ENCODE data around the gene SDK2. TPM values are rescaled to one million over a fixed set of nuclear protein-coding genes. Genes with fewer than 3 reads are reported as not detected.

SDK2 gene
- total RNA-seq, 2 experiments from 2014 or later, result 2.4 to 2.5 TPM

DNA sequence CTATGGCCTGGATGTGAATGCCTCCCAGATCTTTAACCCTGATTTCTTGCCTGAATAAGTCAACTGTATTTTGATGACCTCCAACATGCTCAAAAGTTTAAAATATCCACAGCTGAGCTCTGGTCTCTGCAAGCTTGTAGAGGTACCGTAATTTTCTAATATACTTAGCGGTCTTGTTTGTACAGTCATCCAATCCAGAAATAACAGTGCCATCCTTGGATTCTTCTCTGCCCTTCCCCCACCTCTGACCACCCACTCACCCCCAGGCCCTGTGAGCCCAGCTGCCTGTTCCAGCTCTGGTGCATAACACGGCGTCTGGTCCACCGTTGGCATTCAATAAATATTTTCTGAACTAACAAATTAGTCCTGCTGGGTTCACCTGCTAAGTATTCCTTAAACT, 113.1 kb downstream of the SDK2 start:
- Mint-ChIP-seq H3K27me3 (no peaks in the 10 kb centered on the region), H3K4me3 (no peak overlapping the region), H3K9me3 (no peaks in the 10 kb centered on the region), H3K4me1 (no peaks in the 10 kb centered on the region), H3K36me3 (ENCODE audit: low read depth) (no peaks in the 10 kb centered on the region), H3K27ac (no peak overlapping the region)
- POLR2A ChIA-PET, result no interaction called here
- no peak for DNase-seq
- CTCF ChIA-PET, result no interaction called here

DNA sequence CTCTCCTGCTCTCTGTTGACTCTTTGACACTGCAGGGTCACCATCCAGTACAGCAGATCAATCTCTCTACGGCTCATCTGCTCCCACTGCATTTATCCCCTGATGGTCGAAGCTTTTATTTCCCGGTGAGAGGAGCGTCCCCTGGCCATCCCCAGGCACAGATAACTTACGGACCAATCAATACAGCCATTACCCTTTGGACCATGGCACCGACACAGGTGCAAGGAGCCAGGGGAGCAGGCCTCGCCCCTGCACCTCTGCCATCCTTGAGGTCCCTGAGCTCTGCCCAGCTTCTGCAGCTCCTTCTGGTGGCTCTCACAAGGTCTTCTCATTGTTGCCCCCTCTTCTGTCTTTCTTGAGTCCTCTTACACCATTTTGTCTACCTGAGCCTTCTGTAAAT, 115.6 kb downstream of the SDK2 start:
- H3K27me3 Mint-ChIP-seq, result no peaks in the 10 kb centered on the region
- H3K4me1 Mint-ChIP-seq, result no peaks in the 10 kb centered on the region
- no peak overlapping the region for H3K4me3 Mint-ChIP-seq
- H3K27ac Mint-ChIP-seq, result no peak overlapping the region
- ChIA-PET POLR2A (no interaction called here), CTCF (no interaction called here)
- H3K36me3 Mint-ChIP-seq (ENCODE audit: low read depth), result no peaks in the 10 kb centered on the region
- no peak for DNase-seq
- no peaks in the 10 kb centered on the region for H3K9me3 Mint-ChIP-seq

- ChIA-PET CTCF (interaction anchor here (0.6 kb wide), 1 partner anchor 39 kb away, joined by 3 read pairs; no protein-coding TSS in a partner anchor), POLR2A (no interaction called here)
- no peaks in the 10 kb centered on the region for H3K36me3 Mint-ChIP-seq (ENCODE audit: low read depth)
- H3K4me3 Mint-ChIP-seq, result no peak overlapping the region
- no peaks in the 10 kb centered on the region for H3K4me1 Mint-ChIP-seq
- H3K9me3 Mint-ChIP-seq, result no peaks in the 10 kb centered on the region
- DNase-seq, result no peak
- H3K27me3 Mint-ChIP-seq, result no peaks in the 10 kb centered on the region
- no peak overlapping the region for H3K27ac Mint-ChIP-seq
Measured at GRCh38 chr17:73526952-73527351, 117.3 kb downstream of the SDK2 start.

- Mint-ChIP-seq H3K4me3 (no peak overlapping the region), H3K36me3 (ENCODE audit: low read depth) (no peaks in the 10 kb centered on the region), H3K27ac (no peak overlapping the region), H3K4me1 (no peaks in the 10 kb centered on the region), H3K27me3 (no peaks in the 10 kb centered on the region), H3K9me3 (no peaks in the 10 kb centered on the region)
- DNase-seq, result no peak
- ChIA-PET CTCF (no interaction called here), POLR2A (no interaction called here)
Measured at GRCh38 chr17:73524941-73525679, 119.1 kb downstream of the SDK2 start.

DNA sequence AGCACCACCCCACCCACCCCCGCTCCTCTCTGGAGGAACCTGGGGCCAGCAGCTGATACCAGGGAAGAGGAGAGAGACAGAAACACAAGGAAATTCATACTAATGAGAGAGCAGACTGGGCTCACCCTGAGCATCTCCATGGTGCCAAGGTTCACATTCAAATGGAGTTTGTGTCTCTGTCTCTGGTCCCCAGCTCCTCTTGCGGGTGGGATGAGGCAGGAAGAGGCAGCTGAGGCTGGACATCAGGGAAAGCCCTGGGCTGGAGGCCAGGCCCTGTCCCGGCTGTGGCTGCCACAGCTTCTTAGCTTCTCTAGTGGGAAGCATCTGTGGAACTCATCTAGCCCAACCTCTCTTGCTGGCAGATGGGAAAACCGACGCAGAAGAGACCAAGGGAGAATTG, 121.5 kb downstream of the SDK2 start:
- ChIA-PET CTCF (no interaction called here), POLR2A (no interaction called here)
- Mint-ChIP-seq H3K4me3 (no peak overlapping the region), H3K36me3 (ENCODE audit: low read depth) (no peaks in the 10 kb centered on the region), H3K9me3 (no peaks in the 10 kb centered on the region), H3K27ac (no peak overlapping the region), H3K27me3 (no peaks in the 10 kb centered on the region), H3K4me1 (no peaks in the 10 kb centered on the region)
- DNase-seq, result no peak

- Mint-ChIP-seq H3K27ac (no peak overlapping the region), H3K4me1 (no peaks in the 10 kb centered on the region), H3K27me3 (no peaks in the 10 kb centered on the region), H3K9me3 (no peaks in the 10 kb centered on the region), H3K36me3 (ENCODE audit: low read depth) (no peaks in the 10 kb centered on the region), H3K4me3 (no peak overlapping the region)
- ChIA-PET CTCF (no interaction called here), POLR2A (no interaction called here)
- no peak for DNase-seq
Measured at GRCh38 chr17:73522107-73522506, 122.1 kb downstream of the SDK2 start.

DNA sequence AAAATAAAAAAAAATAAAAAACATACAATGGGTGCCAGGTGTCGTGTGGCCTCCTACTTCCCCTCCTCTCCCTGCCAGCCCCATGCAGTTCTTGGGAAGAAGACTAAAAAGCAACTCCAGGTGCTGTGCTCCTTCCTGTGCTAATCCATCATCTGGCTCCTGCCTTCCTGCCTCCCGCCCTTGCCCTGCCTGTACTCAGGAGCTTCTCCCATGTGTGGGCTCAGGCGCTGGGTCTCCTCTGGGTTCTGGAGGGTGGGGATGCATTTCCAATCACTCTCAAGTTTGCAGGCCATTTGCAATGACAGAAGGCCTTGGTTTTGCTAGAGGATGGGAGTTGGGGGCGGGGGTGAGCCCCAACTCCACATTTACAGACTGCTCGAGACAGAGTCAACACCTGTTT, 122.9 kb downstream of the SDK2 start:
- DNase-seq, result no peak
- Mint-ChIP-seq H3K27me3 (no peaks in the 10 kb centered on the region), H3K4me3 (no peak overlapping the region), H3K27ac (no peak overlapping the region), H3K36me3 (ENCODE audit: low read depth) (no peaks in the 10 kb centered on the region), H3K4me1 (no peaks in the 10 kb centered on the region), H3K9me3 (no peaks in the 10 kb centered on the region)
- CTCF ChIA-PET, result no interaction called here
- POLR2A ChIA-PET, result no interaction called here

- POLR2A ChIA-PET, result no interaction called here
Measured at GRCh38 chr17:73520369-73520761, 123.9 kb downstream of the SDK2 start.

DNA sequence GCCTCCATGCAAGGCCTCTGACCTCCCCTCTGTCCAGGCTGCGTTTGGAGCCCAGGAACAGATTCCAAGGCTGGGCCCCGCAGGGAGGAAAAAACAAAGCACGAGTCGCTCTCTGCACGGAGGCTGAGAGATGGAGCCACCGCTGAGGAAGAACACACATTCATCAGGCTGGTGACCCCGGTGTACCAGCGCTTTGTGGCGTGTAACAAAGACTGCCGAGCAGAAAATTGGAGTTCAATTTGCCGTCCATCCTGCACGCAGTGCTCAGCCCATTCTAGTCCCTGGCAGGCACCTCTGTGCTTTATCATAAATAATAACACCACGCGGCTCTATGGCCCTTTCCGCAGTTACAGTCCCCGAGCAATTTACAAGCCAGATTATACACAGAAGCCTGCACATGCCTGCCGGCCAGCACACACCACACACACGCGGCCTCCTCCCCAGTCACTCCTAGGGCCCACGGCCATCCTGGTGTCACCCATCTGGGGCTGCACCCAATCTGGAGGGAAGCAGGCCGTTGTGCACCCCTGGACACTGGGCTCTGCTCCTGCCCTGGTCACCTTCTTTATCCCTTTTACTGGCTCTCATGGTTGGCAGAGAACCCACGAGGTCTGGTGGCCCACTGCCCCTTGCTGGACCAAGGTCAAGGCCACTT, 124.4 kb downstream of the SDK2 start:
- Mint-ChIP-seq H3K4me1 (no peaks in the 10 kb centered on the region), H3K36me3 (ENCODE audit: low read depth) (no peaks in the 10 kb centered on the region), H3K9me3 (no peaks in the 10 kb centered on the region), H3K27me3 (no peaks in the 10 kb centered on the region), H3K4me3 (no peak overlapping the region), H3K27ac (no peak overlapping the region)
- ChIA-PET POLR2A (no interaction called here), CTCF (no interaction called here)
- no peak for DNase-seq

More at GRCh38 chr17:73520369-73520761, 123.9 kb downstream of the SDK2 start:
- no peaks in the 10 kb centered on the region for H3K27me3 Mint-ChIP-seq
- H3K4me1 Mint-ChIP-seq, result no peaks in the 10 kb centered on the region
- no peak for DNase-seq
- H3K9me3 Mint-ChIP-seq, result no peaks in the 10 kb centered on the region
- CTCF ChIA-PET, result no interaction called here
- H3K36me3 Mint-ChIP-seq (ENCODE audit: low read depth), result no peaks in the 10 kb centered on the region
- H3K27ac Mint-ChIP-seq, result no peak overlapping the region
- H3K4me3 Mint-ChIP-seq, result no peak overlapping the region

- CTCF ChIA-PET, result no interaction called here
- DNase-seq, result no peak
- H3K36me3 Mint-ChIP-seq (ENCODE audit: low read depth), result no peaks in the 10 kb centered on the region
- H3K4me1 Mint-ChIP-seq, result no peaks in the 10 kb centered on the region
- POLR2A ChIA-PET, result no interaction called here
- no peaks in the 10 kb centered on the region for H3K9me3 Mint-ChIP-seq
- H3K4me3 Mint-ChIP-seq, result no peak overlapping the region
- no peaks in the 10 kb centered on the region for H3K27me3 Mint-ChIP-seq
- no peak overlapping the region for H3K27ac Mint-ChIP-seq
Measured at GRCh38 chr17:73519011-73519410, 125.2 kb downstream of the SDK2 start.

DNA sequence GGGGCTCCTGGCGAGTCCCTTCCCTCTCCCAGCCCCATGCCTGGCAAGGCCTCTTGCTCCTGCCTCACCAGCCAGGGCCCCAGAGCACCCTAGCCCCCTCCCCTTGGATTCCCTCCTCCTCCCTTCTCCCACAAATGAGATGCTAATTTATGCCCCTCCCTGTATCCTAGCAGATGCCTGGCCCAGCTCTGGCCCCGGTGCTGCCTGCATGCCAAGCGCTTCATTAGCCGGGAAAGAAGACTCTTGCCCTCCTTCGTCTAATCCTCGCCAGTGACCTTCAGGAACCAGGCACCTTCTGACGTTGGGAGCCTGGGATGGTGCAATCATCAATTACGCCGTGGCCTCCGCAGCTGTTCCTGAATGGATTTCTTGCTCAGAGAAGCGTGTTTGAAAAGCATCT, 127.8 kb downstream of the SDK2 start:
- no peak overlapping the region for H3K4me3 Mint-ChIP-seq
- ChIA-PET POLR2A (no interaction called here), CTCF (no interaction called here)
- H3K27ac Mint-ChIP-seq, result no peak overlapping the region
- no peaks in the 10 kb centered on the region for H3K4me1 Mint-ChIP-seq
- H3K9me3 Mint-ChIP-seq, result no peaks in the 10 kb centered on the region
- no peak for DNase-seq
- H3K27me3 Mint-ChIP-seq, result peaks cover 6% of the 10 kb centered on the region
- no peaks in the 10 kb centered on the region for H3K36me3 Mint-ChIP-seq (ENCODE audit: low read depth)

- ChIA-PET CTCF (no interaction called here), POLR2A (no interaction called here)
- H3K4me3 Mint-ChIP-seq, result no peak overlapping the region
- peaks cover 6% of the 10 kb centered on the region for H3K27me3 Mint-ChIP-seq
- H3K9me3 Mint-ChIP-seq, result no peaks in the 10 kb centered on the region
- DNase-seq, result no peak
- no peaks in the 10 kb centered on the region for H3K36me3 Mint-ChIP-seq (ENCODE audit: low read depth)
- no peaks in the 10 kb centered on the region for H3K4me1 Mint-ChIP-seq
- H3K27ac Mint-ChIP-seq, result no peak overlapping the region
Measured at GRCh38 chr17:73514146-73514863, 129.9 kb downstream of the SDK2 start.

- Mint-ChIP-seq H3K27ac (no peak overlapping the region), H3K9me3 (no peaks in the 10 kb centered on the region), H3K4me3 (no peak overlapping the region), H3K4me1 (no peaks in the 10 kb centered on the region), H3K36me3 (ENCODE audit: low read depth) (no peaks in the 10 kb centered on the region), H3K27me3 (peaks cover 6% of the 10 kb centered on the region)
- DNase-seq, result no peak
- POLR2A ChIA-PET, result no interaction called here
- CTCF ChIA-PET, result no interaction called here
Measured at GRCh38 chr17:73513426-73513825, 130.8 kb downstream of the SDK2 start.

DNA sequence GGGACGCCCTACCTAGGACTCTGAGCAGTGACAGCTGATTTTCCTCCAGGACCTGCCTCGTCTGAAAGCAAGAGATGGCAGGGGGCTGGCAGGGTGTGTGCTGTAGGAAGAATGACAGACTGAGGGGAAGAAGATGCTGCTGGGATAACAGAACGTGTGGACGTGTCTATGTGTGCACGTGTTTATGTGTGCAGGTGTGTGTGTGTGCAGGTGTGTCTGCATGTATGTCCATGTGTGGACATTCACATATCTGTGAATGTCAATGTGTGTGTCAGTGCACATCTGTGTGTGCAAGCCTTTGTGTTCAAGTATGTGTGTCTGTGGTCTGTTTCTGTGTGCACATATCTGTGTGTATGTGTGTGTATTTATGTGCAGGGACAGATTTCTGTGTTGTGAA, 132.5 kb downstream of the SDK2 start:
- Mint-ChIP-seq H3K4me1 (no peaks in the 10 kb centered on the region), H3K4me3 (no peak overlapping the region), H3K36me3 (ENCODE audit: low read depth) (no peaks in the 10 kb centered on the region), H3K9me3 (no peaks in the 10 kb centered on the region), H3K27me3 (peaks cover 6% of the 10 kb centered on the region), H3K27ac (no peak overlapping the region)
- no peak for DNase-seq
- POLR2A ChIA-PET, result no interaction called here
- CTCF ChIA-PET, result no interaction called here

All from activated CD4-positive, alpha-beta memory T cell treated with anti-CD3 and anti-CD28 coated beads, Interleukin-2, amount 10 ng/mL, durations not matched to agents 7 days and 5 days (primary cell).